IMR-90 (cell line): ENCODE results near the gene TTF2. TPM values are rescaled to one million over a fixed set of nuclear protein-coding genes. Genes with fewer than 3 reads are reported as not detected.

Source experiments
- ATAC-seq: fragments of 200-7000 bp; cut with Tn5 transposase; 2 replicates; pipeline ENCODE4 v1.9.1; 2020; ENCODE audit warnings: low read depth, mild to moderate bottlenecking, moderate library complexity
- BruUV-seq: library from RNA; stranded (reverse); fragments of 400-500 nt; replicated peaks from 2 replicates; lab custom pipeline; 2021; lab: Mats Ljungman, UMichigan
- CTCF ChIA-PET: fragments of 300-600 bp; formaldehyde crosslinking; extraction: SDS; loops from one replicate; lab custom pipeline; 2021; ENCODE audit warnings: antibody characterized with exemption; lab: Yijun Ruan, JAX
- POLR2A ChIA-PET: fragments of 300-600 bp; sonication (Branson Sonifier 250); formaldehyde crosslinking; loops from one replicate; lab custom pipeline; 2022; ENCODE audit warnings: antibody characterized with exemption; ENCODE audit not compliant: unreplicated experiment; lab: Charles Lee
- DNase-seq: peaks from one replicate; pipeline ENCODE4 v3.0.0; 2013
- H2AFZ ChIP-seq: replicated peaks from 2 replicates; pipeline ENCODE3; 2013; ENCODE audit warnings: low read length, mild to moderate bottlenecking; ENCODE audit not compliant: poor library complexity
- H2AK5ac ChIP-seq: 2 replicates; pipeline ENCODE4 v1.6.1; 2013; ENCODE audit warnings: low read depth, low read length, inconsistent platforms
- H2AK9ac ChIP-seq: replicated peaks from 2 replicates; pipeline ENCODE3; 2013; ENCODE audit warnings: mild to moderate bottlenecking, low read depth, low read length, moderate library complexity; ENCODE audit not compliant: poor library complexity
- H2BK120ac ChIP-seq: 2 replicates; pipeline ENCODE4 v1.6.1; 2013; ENCODE audit warnings: low read depth, low read length, inconsistent platforms
- H2BK15ac ChIP-seq: 3 replicates; pipeline ENCODE4 v1.6.1; 2013; ENCODE audit warnings: low read depth, low read length, inconsistent platforms
- H2BK20ac ChIP-seq: 2 replicates; pipeline ENCODE4 v1.6.1; 2013; ENCODE audit warnings: low read depth, mild to moderate bottlenecking, inconsistent platforms, low read length, moderate library complexity
- H2BK5ac ChIP-seq: 2 replicates; pipeline ENCODE4 v1.6.1; 2013; ENCODE audit warnings: mild to moderate bottlenecking, low read depth, low read length, inconsistent platforms; ENCODE audit not compliant: poor library complexity, severe bottlenecking
- H3K14ac ChIP-seq: replicated peaks from 2 replicates; pipeline ENCODE4 v1.6.1; 2013; ENCODE audit warnings: low read depth, low read length, inconsistent platforms
- H3K18ac ChIP-seq: 2 replicates; pipeline ENCODE4 v1.6.1; 2013; ENCODE audit warnings: low read depth, low read length, control low read depth
- H3K23ac ChIP-seq: 2 replicates; pipeline ENCODE4 v1.6.1; 2013; ENCODE audit warnings: low read depth, low read length, inconsistent platforms
- H3K27ac ChIP-seq: 2 replicates; pipeline ENCODE4 v1.5.1; 2013; ENCODE audit warnings: mild to moderate bottlenecking, control low read depth, low read length; ENCODE audit not compliant: insufficient read depth
- H3K27me3 ChIP-seq: 2 replicates; pipeline ENCODE4 v1.6.1; 2013; ENCODE audit warnings: low read length; ENCODE audit not compliant: control insufficient read depth, insufficient read depth
- H3K36me3 ChIP-seq: 2 replicates; pipeline ENCODE4 v1.6.1; 2013; ENCODE audit warnings: low read length, mixed read lengths; ENCODE audit not compliant: control insufficient read depth, insufficient read depth
- H3K4ac ChIP-seq: 2 replicates; pipeline ENCODE4 v1.6.1; 2013; ENCODE audit warnings: low read depth, low read length, inconsistent platforms
- H3K4me1 ChIP-seq: 2 replicates; pipeline ENCODE4 v1.6.1; 2013; ENCODE audit warnings: low read length, mixed read lengths; ENCODE audit not compliant: control insufficient read depth, insufficient read depth
- H3K4me2 ChIP-seq: 2 replicates; pipeline ENCODE4 v1.6.1; 2013; ENCODE audit warnings: low read depth, mild to moderate bottlenecking, control low read depth, low read length, moderate library complexity
- H3K4me3 ChIP-seq: 2 replicates; pipeline ENCODE4 v1.5.1; 2013; ENCODE audit warnings: low read depth, mild to moderate bottlenecking, control low read depth, low read length, moderate library complexity; ENCODE audit not compliant: insufficient read depth
- H3K56ac ChIP-seq: 2 replicates; pipeline ENCODE4 v1.6.1; 2013; ENCODE audit warnings: low read length, inconsistent platforms; ENCODE audit not compliant: insufficient read depth; ENCODE audit errors: extremely low read depth
- H3K79me1 ChIP-seq, 2 experiments: 2 replicates each; pipeline ENCODE4 v1.6.1; 2013; ENCODE audit warnings: low read length in 2 of 2, inconsistent platforms in 1 of 2, low read depth in 1 of 2
- H3K9ac ChIP-seq: 2 replicates; pipeline ENCODE4 v1.6.1; 2013; ENCODE audit warnings: low read depth, low read length, control low read depth
- H3K9me1 ChIP-seq: 2 replicates; pipeline ENCODE4 v1.6.1; 2013; ENCODE audit warnings: low read length, inconsistent platforms; ENCODE audit not compliant: insufficient read depth
- H3K9me3 ChIP-seq: 2 replicates; pipeline ENCODE4 v1.6.1; 2013; ENCODE audit warnings: low read length; ENCODE audit not compliant: control insufficient read depth, insufficient read depth
- H4K20me1 ChIP-seq: 2 replicates; pipeline ENCODE4 v1.6.1; 2013; ENCODE audit warnings: low read length, inconsistent platforms; ENCODE audit not compliant: insufficient read depth
- H4K5ac ChIP-seq: 2 replicates; pipeline ENCODE4 v1.6.1; 2013; ENCODE audit warnings: mild to moderate bottlenecking, low read depth, low read length, control low read depth
- H4K8ac ChIP-seq, 2 experiments: 2 replicates each; pipeline ENCODE4 v1.6.1; 2013; ENCODE audit warnings: low read depth in 2 of 2, low read length in 2 of 2, control low read depth in 1 of 2, inconsistent platforms in 1 of 2
- H4K91ac ChIP-seq: 2 replicates; pipeline ENCODE4 v1.6.1; 2013; ENCODE audit warnings: low read depth, low read length, inconsistent platforms; ENCODE audit not compliant: insufficient read depth
- BHLHE40 ChIP-seq: fragments of 150-350 bp; IDR thresholded peaks from 2 replicates; pipeline ENCODE4 v1.6.1; 2016; ENCODE audit warnings: mild to moderate bottlenecking, low read depth, low read length
- CEBPB ChIP-seq: IDR thresholded peaks from 2 replicates; pipeline ENCODE4 v1.6.1; 2012; ENCODE audit warnings: low read depth, low read length, improper control_type of control experiment
- CHD1 ChIP-seq: IDR thresholded peaks from 2 replicates; pipeline ENCODE4 v1.6.1; 2012; ENCODE audit warnings: low read depth, low read length, improper control_type of control experiment
- MAFK ChIP-seq: IDR thresholded peaks from 2 replicates; pipeline ENCODE4 v1.6.1; 2012; ENCODE audit warnings: low read depth, low read length, improper control_type of control experiment
- MAZ ChIP-seq: IDR thresholded peaks from 2 replicates; pipeline ENCODE4 v1.6.1; 2012; ENCODE audit warnings: low read depth, mild to moderate bottlenecking, low read length, improper control_type of control experiment, moderate library complexity, borderline replicate concordance
- MXI1 ChIP-seq: IDR thresholded peaks from 2 replicates; pipeline ENCODE4 v1.6.1; 2012; ENCODE audit warnings: low read depth, mild to moderate bottlenecking, low read length, moderate library complexity, borderline replicate concordance
- NFE2L2 ChIP-seq: fragments of 150-350 bp; IDR thresholded peaks from 2 replicates; pipeline ENCODE4 v1.6.1; 2016; ENCODE audit warnings: low read depth, mild to moderate bottlenecking, low read length
- POLR2A ChIP-seq: IDR thresholded peaks from 2 replicates; pipeline ENCODE4 v1.6.1; 2012; ENCODE audit warnings: mild to moderate bottlenecking, low read depth, low read length
- RCOR1 ChIP-seq: IDR thresholded peaks from 2 replicates; pipeline ENCODE4 v1.6.1; 2012; ENCODE audit warnings: mild to moderate bottlenecking, low read length, improper control_type of control experiment; ENCODE audit not compliant: insufficient replicate concordance
- SMC3 ChIP-seq: fragments of 150-350 bp; IDR thresholded peaks from 2 replicates; pipeline ENCODE4 v1.6.1; 2016; ENCODE audit warnings: low read depth, mild to moderate bottlenecking, antibody characterized with exemption, low read length, moderate library complexity
- WGBS, 2 experiments: methylation state at CpG; one replicate each; pipeline versions ENCODE4 v1.1.5 to v1.1.7; 2013; ENCODE audit warnings: missing lambda C conversion rate in 2 of 2; ENCODE audit not compliant: insufficient read length in 1 of 2; ENCODE audit errors: extremely low coverage in 2 of 2; 5-methylcytosine and 5-hydroxymethylcytosine counted together
- dilution Hi-C: fragments of 300-500 bp; cut with HindIII; formaldehyde crosslinking; loops from one replicate; pipeline ENCODE4 v1.14.3; 2018; ENCODE audit warnings: low sequenced_read_pairs; ENCODE audit not compliant: unreplicated experiment
- in situ Hi-C: fragments of 300-500 bp; cut with MboI; formaldehyde crosslinking; loops from 3 replicates; pipeline ENCODE4 v1.14.3; 2019; ENCODE audit warnings: low sequenced_read_pairs, inconsistent platforms, mixed read lengths
- intact Hi-C: fragments of 100-400 bp; cut with micrococcal nuclease; formaldehyde crosslinking; loops from 2 replicates; pipeline ENCODE4 v1.10.0; 2022
- polyA plus RNA-seq, 3 experiments: library from polyadenylated mRNA; depleted of rRNA; stranded (reverse); fragments of >200 nt; gene quantifications; 2 replicates each; pipeline ENCODE4 v1.2.3, GENCODE V29; 2012; ENCODE audit warnings: low replicate concordance in 1 of 3
- total RNA-seq: library from RNA; depleted of rRNA; stranded (reverse); fragments of >200 nt; gene quantifications from 2 replicates; pipeline ENCODE4 v1.2.3, GENCODE V29; 2012
- TF ChIP-seq, protein P1 (sequence below): fragments of 150-350 bp; IDR thresholded peaks from 2 replicates; pipeline ENCODE4 v1.6.1; 2016; ENCODE audit warnings: low read depth, mild to moderate bottlenecking, low read length, moderate library complexity, borderline replicate concordance
- TF ChIP-seq, protein P2 (sequence below): conservative IDR thresholded peaks from 2 replicates; pipeline ENCODE4 v1.5.1; 2012; ENCODE audit warnings: mild to moderate bottlenecking, low read depth, low read length, improper control_type of control experiment

TTF2 gene
- total and polyA plus RNA-seq, 2 of the 4 experiments (the other 2 are of a cell fraction) = 11.5 to 14.7 TPM

GRCh38 chr1:117033772-117034171 lies 26.4 kb upstream of the TTF2 start:
- TF ChIP-seq BHLHE40 (no peak), MAFK (no peak), CHD1 (no peak), CEBPB (no peak), SMC3 (no peak), RCOR1 (no peak), NFE2L2 (no peak), MXI1 (no peak), MAZ (no peak), POLR2A (no peak)
- TF ChIP-seq, protein P1, sequence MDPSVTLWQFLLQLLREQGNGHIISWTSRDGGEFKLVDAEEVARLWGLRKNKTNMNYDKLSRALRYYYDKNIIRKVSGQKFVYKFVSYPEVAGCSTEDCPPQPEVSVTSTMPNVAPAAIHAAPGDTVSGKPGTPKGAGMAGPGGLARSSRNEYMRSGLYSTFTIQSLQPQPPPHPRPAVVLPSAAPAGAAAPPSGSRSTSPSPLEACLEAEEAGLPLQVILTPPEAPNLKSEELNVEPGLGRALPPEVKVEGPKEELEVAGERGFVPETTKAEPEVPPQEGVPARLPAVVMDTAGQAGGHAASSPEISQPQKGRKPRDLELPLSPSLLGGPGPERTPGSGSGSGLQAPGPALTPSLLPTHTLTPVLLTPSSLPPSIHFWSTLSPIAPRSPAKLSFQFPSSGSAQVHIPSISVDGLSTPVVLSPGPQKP = no peak
- TF ChIP-seq, protein P2, sequence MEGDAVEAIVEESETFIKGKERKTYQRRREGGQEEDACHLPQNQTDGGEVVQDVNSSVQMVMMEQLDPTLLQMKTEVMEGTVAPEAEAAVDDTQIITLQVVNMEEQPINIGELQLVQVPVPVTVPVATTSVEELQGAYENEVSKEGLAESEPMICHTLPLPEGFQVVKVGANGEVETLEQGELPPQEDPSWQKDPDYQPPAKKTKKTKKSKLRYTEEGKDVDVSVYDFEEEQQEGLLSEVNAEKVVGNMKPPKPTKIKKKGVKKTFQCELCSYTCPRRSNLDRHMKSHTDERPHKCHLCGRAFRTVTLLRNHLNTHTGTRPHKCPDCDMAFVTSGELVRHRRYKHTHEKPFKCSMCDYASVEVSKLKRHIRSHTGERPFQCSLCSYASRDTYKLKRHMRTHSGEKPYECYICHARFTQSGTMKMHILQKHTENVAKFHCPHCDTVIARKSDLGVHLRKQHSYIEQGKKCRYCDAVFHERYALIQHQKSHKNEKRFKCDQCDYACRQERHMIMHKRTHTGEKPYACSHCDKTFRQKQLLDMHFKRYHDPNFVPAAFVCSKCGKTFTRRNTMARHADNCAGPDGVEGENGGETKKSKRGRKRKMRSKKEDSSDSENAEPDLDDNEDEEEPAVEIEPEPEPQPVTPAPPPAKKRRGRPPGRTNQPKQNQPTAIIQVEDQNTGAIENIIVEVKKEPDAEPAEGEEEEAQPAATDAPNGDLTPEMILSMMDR = no peak
- Histone ChIP-seq H3K4me2 (no peak overlapping the region), H3K23ac (no peak overlapping the region), H3K36me3 (no peaks in the 10 kb centered on the region), H2BK15ac (no peak overlapping the region), H4K91ac (no peak overlapping the region), H4K8ac (no peak overlapping the region), H2AK5ac (no peak overlapping the region), H3K9me3 (no peaks in the 10 kb centered on the region), H3K56ac (no peak overlapping the region), H3K4me1 (no peaks in the 10 kb centered on the region), H2BK20ac (no peak overlapping the region), H2AK9ac (no peak overlapping the region), H3K27ac (no peak overlapping the region), H3K14ac (no peak overlapping the region), H3K18ac (no peak overlapping the region), H2BK5ac (no peak overlapping the region), H3K9me1 (no peaks in the 10 kb centered on the region), H2BK120ac (no peak overlapping the region), H3K4ac (no peak overlapping the region), H4K20me1 (no peaks in the 10 kb centered on the region), H4K5ac (no peak overlapping the region), H2AFZ (no peak overlapping the region), H3K79me1 (no peaks in the 10 kb centered on the region), H3K4me3 (no peak overlapping the region), H3K27me3 (peaks cover 2% of the 10 kb centered on the region; the same call in 1 of the 2 replicates), H3K9ac (no peak overlapping the region)
- BruUV-seq = no TSS peak
- CTCF ChIA-PET = no interaction called here
- DNase-seq (no peak), ATAC-seq (no peak)
- in situ Hi-C loops = no loop called here
- POLR2A ChIA-PET = no interaction called here
- intact Hi-C loops = no loop called here
- dilution Hi-C loops = no loop called here
- no CpG with 5 or more reads among the region's 7 CpGs for WGBS, 2 experiments
